Dedifferentiated amniotic fluid mesenchymal stem cell (primary cell): Measurements from ENCODE around the gene NDP.
A peak's percentile ranks its signal among the peaks of the same experiment; 100 is the strongest.

ENCODE experiments used
- DNase-seq: peaks from one replicate; pipeline ENCODE4 v3.0.0-alpha.2; 2016; ENCODE audit errors: extremely low spot score

Gene NDP, protein sequence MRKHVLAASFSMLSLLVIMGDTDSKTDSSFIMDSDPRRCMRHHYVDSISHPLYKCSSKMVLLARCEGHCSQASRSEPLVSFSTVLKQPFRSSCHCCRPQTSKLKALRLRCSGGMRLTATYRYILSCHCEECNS

DNA sequence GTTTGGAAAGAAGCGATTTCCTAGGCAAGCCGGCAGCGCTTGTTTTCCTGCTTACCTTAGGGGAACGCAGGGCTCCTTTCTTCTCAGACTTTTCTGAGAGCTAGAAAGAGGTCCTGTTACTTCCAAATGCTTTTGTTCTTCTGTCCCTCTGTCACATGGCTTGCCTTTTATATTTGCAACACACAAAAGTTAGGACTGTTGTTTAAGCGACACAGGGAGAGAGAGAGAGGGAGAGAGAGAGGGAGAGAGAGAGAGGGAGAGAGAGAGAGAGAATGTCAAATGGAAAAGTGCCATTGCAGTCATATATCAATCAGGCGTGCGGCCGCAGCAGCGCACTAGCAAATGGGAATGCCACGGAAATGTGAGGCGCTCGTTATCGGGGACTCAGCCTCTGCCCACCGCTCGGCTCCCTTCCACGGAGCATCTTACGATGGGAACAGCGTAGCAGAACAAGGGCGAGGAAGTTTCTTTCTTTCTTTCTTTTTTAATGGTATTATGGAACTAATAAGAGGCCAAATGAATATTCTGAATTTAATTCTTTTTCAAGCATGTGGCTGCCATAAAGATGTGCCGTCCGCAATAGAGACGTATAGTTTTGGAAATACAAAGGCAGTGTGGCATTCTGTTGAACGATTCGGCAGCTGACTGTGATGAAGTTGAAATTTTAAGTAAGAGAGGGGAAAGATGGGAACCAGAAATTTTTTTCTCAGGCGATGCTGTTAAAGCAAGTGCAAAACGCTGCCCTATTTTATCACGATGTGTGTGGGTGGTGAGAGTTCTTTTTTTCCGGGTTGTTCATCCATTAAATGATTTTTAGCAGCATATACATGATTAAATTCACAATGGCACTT lies at the start of gene NDP:
Gene NDP (minus strand): TSS at position 142 of the 851 bp plus-strand sequence. CDS start 14,745 bp downstream, outside the sequence.
- no peak for DNase-seq

DNA sequence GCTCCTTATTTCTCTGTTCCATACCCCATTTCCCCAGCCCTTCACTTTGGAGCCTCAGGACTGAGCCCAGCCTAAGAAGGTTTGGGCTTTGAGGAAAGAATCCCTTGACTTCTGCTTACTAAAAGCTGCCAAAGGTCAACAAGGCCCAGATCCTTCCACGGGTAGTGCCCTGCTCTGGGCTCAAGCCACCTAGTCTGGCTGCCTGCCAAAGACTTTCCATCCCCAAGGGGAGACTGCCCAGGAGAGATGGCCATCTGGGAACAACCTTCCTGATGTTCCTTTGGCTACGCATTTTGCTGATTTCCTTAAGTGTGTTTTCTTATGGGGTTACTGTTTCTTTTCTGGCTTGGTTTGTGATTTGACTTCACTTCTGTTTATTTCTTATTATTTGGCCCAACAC lies 49.8 kb upstream of the NDP start:
- DNase-seq, result no peak

DNA sequence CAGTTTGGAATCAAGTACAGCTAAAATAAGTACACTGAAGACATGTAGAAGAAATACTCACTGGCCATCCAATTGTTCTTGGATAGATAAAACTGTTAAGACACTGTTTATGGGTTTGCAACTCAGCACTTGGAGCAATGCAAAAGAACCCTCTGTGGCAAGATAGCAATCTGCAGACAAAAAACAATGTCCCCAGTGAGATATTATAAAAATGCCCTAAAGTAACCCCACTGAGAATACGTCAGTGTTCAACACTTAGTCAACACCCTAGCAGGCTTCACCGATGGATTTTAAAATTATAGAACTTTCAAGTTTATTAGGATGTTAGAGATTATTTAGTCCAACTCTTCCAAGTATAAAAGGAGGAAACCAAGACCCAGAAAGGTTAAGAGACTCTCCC lies 47.5 kb upstream of the NDP start:
- no peak for DNase-seq

DNA sequence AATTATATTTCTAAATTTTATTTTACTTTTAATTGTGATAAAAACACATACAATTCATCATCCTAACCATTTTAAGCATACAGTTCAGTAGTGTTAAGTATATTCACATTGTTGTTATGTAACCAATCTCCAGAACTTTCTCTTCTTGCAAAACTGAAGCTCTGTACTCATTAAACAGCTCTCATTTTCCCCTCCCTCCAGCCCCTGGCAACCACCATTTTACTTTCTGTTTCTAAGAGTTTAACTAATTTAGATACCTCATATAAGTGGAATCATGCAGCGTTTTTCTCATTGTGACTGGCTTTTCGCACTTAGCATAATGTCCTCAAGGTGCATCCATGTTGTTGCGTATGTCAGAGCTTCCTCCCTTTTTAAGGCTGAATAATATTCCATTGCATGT lies 46.7 kb upstream of the NDP start:
- DNase-seq, result no peak

DNA sequence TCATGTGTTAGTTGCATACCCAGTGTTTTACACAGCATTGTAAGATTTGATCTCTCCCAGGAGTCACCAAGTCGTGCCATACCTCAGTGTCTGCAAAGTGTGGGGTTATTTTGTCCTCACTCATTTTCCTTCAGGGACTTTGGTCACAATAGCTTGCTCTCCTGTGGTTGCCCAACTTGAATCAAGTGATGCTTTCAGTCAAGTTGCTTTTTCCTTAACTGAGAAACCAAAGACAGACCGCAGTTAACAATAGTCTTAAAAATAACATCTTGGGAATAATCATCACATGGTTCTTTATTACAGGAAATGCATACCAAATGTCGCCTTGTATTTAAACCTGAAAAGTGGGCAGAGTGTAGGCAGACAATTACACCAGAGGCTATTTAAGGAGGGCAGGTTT lies 44.5 kb upstream of the NDP start:
- DNase-seq, result no peak

DNA sequence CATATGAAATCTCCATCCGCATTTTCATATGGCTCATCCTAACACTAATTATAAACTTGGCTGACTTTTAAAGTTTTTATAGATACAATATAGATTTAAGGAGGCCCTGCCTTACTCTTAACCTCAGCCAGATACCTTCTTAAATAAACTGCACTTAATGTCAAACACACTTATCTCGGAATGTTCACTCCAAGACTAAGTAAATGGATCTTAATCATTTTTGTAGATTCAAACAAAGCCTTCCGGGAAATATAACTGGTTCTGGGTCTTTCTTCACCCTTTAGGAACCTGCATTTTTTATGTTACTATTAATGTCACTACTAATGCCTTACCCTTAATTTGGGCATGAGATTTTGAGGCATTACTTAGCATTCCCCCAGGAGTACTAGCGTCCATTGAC lies 43.7 kb upstream of the NDP start:
- no peak for DNase-seq

DNA sequence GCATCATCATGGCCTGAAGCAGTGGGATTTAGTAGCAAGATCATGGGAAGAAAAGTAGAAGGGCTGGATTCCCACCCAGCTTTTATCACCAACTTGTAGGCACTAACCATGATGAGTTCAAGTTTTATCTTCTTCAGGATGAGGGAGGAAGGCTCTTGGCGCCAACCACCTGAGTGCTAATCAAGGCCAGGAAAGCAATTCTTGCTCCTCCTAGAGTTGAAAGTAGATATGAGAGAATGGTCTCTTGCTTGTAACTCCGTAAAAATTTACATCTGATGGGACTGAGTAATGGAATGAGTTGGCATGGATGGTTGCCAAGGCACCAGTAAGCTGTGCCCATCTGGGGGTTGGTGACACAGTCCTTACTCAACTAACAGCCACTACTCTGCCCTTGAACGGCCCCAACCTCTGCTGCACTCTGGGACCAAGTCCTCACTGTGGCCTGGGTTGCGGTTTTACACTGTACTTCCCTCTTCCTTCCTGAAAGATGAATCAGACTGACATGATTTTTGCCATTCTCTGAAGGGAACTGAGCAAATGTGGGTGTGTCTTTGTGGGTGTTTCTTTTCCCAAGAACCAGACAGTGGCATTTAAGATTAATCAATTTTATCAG lies 39.4 kb upstream of the NDP start:
- peak; percentile 51 for DNase-seq

DNA sequence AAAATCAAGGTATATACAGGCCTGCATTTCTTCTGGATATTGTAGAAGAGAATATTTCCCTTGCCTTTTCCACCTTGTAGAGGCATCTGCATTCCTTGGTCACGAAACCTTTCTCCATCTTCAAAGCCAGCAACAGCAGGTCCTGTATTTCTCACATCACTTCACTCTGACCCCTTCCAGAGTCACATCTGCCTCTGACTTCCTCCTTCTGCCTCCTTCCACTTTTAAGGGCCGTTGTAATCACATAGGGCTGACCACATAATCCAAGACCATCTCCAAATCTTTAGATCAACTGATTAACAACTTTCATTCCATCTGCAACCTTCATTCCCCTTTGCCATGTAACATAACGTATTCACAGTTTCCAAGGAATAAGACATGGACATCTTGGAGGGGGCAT lies 38.3 kb upstream of the NDP start:
- no peak for DNase-seq

DNA sequence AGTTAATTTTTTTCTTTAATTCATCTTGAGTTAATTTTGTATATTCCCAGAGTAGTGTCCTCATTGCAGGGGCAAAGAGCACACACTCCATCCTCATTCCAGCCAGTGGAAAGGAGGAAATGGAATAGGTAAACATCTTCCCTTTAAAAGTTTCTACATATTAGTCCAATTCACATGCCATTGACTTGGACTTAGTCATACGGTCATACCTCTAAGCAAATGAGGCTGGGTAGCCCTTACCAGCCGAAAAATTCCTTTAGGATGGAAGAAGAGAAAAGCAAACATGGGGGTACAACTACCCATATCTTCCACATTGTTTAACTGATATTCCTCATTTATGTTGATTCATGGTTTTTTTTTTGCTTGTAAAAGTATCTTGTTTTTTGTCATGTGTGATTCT lies 37.4 kb upstream of the NDP start:
- no peak for DNase-seq

DNA sequence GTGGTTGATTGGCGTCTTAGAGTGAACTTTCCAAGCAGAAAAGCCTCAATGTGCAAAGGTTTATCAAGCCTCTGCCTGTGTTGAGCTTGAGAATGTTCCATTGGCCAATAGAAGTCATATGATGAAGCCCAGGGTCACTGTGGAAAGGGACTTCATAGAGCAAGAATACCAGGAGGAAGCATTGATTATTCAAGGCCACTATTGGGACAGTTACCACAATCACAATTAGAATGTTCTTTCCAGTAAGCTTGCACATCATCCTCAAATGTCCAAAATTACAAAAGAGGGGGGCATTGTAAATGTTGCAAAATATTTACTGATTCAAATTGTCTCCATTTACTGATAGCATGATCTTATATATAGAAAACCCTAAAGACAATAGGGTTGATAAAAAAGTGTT lies 32.9 kb upstream of the NDP start:
- DNase-seq, result no peak

DNA sequence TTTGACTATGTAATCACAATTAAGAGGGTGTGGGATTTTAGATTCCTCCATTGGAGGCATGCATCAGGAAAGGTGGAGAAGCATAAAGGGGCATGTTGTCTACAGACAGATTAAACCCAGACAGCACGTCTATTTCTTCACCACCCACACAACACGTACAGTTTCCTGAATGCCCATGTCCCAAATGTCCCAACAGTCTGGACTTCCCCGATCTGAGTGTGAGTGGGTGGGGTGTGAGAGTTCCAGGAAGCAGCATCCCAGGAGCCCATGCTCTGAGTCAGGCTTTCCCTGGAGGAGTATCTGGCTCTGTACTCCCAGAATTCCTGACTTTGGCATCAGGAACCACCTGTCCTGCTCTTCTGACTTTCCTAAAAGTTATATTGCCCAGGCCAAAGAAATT lies 30.8 kb upstream of the NDP start:
- DNase-seq, result no peak

DNA sequence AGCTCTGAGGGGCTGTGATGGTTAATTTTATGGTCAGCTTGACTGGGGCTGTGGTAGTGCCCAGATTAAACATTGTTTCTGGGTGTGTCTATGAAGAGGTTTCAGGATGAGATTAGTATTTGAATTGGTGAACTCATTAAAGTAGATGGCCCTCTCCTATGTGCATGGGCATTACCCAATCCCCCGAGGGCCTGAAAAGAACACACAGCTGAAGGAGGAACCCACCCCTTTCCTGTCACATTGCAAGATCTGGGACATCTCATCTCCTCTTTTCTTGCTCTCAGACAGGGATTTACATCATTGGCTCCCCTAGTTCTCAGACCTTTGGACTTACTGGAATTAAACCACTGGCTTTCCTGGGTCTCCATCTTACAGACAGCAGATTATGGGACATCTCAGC lies 29.4 kb upstream of the NDP start:
- DNase-seq, result no peak

DNA sequence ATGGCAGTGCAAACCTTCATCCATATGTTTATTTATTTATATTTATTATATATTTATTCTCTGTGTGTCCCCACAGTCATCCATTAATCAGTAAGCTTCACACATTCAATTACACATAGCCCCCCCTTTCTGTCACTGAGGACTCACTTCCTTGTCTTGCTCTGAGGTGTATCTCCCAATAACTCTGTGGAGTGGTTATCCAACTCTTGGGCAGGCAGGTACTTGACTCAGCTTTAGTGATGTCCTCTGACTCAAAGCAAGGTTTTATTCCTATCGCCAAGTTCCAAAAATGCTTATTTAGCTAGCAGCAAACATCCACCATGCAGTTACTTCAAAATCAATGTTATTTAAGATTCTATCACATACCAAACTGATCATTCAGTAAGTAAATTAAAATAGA lies 25.2 kb upstream of the NDP start:
- DNase-seq, result no peak

DNA sequence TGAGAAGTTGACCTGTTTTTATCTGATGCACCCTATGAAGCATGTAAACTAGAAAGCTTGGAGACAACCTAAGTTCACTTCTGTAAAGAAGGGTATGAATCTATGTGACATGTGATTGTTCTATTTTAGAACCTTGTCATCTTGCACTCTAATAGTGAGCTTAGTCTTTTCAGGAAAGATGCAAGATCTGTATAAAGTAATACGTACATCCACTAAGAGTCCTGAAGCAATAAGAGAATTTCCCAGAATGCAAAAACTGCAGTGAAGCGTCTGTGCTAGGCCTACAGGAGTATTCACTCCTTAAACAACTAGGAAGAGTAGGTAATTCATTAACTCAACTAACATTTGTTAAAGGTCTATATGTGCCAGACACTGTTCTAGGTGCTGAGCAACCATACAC lies 23.3 kb upstream of the NDP start:
- DNase-seq, result no peak

DNA sequence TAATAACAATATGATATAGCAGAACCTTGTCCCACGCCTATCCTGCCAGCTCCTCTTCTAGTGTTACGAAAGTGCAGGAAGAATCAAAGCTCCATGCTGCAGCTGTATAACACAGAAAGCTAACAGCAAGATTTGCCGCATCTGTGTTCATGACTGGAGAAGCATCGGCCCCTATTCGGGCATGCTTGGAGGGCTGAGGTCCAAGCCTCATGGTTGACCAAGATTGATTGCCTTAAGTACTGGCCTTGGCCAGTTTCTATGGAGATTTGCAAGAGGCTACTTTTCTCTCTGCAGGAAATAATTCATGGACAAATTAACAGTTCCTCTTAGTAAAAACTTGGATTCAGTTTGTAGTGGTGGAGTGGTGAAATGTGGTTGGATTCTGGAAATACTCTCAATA lies 12.9 kb upstream of the NDP start:
- DNase-seq, result no peak

DNA sequence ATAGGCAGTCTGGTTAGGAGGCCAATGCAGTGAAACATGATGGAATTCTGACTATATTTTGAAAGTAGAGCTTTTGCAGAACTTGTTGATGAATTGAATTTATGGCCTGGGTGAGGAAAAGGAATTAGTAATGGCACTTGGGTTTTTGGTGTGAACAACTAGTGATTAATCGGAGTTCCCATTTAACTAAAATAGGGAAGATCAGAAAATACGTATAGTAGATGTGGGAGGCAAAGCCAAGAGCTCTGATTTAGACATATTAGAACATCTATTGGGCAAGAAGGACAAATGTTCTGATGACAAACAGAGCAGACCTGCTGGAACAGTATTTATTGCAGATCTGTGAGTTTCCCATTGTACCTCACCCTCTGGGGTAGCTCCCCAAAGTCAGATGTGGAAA lies 12.3 kb upstream of the NDP start:
- no peak for DNase-seq

DNA sequence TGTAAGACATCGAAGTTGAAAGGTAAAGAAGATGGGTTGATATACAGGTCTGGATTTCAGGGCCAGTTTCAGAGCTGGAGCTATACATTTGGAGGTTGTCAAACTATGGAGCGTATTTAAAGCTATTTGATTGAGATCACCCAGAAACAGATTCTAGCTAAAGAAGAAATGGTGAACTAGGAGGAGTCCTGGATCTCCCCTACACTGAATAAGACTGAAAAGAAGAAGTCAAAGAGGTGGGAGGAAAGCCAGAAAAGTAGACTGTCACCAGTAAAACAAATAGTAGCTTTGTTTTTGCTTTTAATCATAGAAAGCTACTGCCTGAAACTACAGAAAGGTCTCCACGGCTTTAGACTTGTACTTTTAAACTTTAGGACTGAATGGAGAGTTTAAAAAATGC lies 5.0 kb upstream of the NDP start:
- no peak for DNase-seq

DNA sequence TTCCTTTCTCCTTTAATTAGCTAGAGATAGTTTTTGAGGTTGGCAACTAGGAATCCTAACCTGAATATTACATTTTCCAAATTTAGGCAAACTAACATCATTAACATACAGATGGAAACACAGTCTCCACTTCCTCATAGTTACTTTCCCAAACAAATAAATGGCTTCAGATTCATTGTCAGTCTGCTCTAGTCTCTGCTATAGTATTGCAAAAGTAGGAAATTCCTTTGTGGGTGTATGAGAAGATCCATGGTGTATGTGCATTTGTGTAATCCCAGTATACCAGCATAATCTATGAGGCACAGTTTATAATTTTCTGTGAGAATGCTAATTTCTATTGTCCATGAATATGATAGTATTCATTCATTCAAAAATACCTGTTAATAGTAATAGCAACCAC lies 3.0 kb upstream of the NDP start:
- DNase-seq, result no peak

DNA sequence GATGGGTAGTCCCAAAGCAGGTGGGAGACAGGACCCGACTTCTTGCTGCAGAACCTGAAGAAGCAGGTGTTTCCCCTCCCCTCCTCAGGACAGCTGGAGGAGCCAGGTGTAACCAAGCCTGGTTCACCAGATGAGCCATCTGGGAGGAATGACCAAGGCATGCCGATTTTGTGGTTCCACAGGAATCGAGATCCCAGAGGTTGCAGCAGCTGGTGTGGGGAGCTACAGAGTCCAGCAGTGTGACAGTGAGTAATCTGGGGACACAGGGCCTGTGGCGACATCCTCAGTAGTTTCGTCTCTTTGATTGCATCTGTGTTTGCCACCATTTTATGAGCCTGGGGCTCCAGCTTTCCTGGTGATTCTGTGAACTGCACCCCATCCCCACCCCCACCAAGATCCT lies 2.6 kb upstream of the NDP start:
- DNase-seq, result no peak

DNA sequence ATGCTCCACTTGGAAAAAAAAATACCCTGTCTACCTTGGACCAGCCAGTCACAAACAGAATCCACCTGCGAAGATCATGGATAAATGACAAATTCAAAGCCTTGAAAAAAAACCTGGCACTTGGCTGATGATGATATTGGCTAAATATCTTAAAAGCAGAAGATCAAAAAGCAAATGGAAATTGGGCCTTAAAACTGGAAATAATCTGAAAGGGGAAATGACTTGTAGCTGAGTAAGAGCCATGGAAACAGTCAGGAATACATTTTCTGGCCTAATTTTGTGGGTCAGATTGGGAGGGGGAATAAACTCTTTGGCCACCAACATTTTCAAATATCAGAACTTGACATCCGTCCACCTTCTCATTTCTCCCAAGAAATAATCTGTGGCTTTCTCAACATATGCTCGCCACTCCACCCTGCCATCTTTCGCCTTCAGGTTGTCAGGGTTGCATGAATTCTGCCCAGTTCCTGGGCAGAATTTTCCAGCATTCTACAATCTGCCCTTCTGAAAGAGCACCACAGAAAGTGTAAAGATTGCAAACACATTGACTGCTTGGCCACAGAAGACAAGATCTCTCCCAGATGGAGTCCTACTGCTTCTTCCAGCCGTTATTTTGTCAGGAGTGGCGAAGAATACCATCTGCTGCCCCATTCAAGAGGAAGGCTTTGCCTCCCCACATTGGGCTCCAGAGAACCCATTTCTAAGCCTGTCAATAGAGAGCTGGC lies 1.7 kb upstream of the NDP start:
- DNase-seq, result no peak

DNA sequence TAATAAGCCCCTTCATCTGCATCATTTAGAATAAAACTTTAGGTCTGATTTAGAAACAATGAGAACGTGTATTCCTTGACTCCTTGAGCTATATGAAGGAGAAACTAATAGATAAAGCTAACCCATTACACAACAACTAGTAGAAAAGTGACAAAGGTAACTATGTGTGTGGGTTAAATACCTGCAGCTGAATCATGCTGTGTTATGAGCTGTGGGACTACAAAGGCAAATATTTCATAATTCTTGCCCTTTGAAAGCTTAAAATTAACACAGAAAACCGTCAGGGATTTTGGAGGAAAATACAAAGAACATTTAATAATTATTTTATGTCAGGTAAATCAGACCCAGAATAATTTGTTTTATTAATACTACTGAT lies 898 bp upstream of the NDP start:
- DNase-seq, result no peak
